ENCODE measurements around the gene SLC25A12.
"Not testable (repeated sequence)": the region's sequence is repeated elsewhere in the genome, so short reads cannot be mapped to it uniquely, and the experiment has no call there.

Gene SLC25A12

DNA sequence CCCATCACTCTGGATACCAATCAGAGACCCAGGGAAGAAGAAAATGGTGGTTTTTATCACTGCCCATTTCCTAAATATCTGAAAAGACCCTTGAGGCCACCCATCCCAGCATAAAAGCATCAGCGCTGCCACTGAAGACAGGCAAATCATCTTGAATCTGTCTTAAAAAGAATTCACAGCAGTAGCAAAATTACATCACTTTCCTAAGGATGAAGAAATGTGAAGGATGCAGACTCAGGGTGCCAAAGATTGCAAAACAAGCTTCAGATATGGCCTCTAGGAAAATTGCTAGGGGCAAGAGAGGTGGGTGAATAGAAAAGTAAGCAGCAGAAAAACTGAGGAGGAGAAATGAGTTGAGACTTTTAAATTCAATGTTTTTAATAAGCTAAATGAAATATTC, 70.0 kb downstream of the SLC25A12 start:
- ATAC-seq = no peak

DNA sequence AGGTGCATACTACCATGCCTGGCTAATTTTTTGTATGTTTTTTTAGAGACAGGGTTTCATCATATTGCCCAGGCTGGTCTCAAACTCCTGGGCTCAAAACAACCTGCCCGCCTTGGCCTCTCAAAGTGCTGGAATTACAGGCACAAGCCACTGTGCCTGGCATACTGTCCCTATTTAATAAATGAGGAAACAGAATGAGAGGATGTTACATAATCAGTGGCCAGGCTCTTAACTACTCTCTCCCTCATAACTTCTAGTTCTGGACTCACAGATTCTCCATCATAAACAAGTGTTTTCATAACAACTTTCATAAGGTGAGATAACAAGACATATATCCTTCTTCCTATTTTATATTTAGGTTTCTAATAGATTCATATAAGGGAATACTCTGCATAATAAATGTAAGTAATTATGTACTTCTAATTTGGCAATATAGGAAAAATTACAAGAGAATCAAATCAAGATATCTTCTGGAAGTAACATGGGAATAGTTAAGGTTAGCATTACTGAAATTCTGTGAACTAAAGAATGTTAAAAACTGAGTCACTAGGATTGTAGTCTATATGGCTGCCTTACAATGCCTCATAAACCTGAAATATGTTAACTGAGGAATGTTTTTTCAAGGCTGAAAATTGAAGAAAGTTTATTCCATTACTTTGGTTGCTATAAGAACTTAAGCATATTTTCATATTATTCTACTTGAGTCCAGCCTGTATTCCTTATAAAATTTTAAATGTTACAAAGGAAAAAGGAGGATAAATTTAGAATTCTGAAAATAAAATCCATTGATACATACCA, 71.3 kb downstream of the SLC25A12 start:
- no peak for ATAC-seq

More for the DNA sequence above, 70.0 kb downstream of the SLC25A12 start:
- no peak for DNase-seq

DNA sequence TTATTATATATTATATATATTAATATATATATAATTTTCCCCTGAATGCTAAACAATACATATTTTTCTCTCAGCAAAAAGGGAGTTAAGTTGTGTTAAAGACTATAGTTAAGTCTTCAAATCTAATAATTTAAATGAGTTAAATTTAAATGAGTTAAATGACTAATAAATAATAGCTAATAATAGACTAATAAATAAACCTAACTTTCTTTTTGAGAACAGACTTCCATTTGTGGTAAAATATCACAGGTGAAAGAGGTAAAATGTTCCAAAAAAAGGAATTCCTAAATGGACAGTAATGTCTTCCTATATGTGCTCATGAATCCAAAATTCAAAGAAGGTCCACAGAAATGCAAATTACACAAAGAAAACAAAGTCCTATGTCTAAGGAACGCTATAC, 74.6 kb downstream of the SLC25A12 start:
- ATAC-seq (no peak), DNase-seq (no peak)

More for the DNA sequence above, 71.3 kb downstream of the SLC25A12 start:
- DNase-seq = no peak

DNA sequence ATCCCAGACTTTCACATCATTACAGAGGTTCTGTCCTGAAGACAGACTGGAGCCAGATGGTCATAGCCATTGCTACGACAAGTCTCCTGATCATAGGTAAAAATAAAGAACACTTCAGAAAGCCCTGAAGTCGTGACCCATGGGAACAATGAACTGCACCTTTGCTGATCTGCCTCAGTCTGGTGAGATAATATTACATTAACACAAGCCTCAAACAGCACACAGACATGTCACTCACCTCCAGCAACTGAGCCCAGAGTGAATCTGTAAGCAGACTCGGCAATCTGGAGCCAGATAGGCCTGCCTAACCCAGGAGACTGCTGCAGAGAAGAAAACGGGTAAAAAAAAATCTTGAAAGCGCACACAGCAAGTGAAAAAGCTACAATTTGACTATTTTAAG, 79.2 kb downstream of the SLC25A12 start:
- no peak for DNase-seq
- ATAC-seq = no peak

DNA sequence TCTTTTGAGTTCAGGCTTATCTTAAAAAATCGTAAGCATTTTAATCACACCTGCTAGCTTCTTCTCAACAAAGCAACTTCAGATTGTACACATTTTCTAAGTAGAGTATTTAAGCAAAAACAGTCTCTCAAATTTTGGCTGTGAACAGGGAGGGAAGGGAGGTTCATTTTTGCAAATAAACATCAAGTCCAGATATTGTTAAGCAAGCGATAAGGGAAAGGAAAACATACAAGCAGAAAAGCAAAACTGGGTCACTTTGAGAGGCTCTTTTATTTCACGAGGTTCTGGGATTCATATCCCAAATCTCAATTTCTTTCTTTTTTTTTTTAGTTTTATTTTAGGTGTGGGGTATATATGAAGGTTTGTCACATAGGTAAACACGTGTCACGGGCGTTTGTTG, 79.9 kb downstream of the SLC25A12 start:
- no peak for DNase-seq
- no peak for ATAC-seq

DNA sequence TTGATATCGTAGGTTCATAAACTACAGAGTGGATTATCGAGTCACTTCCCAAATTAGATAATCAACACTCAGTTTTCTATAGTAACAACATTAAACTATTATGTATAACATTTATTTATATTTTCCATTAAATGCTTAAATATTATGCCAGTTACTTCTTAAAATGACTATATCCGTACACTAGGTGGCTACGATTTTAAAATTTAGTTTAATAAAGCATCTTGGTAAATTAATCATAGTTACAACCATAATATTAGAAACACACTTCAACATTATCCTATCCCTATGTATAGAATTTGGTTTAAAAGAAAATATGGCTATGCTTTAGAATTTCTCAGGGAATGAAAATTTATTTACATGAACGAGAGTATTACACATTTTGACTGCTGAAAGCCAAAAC, 80.3 kb downstream of the SLC25A12 start:
- no peak for ATAC-seq
- no peak for DNase-seq

DNA sequence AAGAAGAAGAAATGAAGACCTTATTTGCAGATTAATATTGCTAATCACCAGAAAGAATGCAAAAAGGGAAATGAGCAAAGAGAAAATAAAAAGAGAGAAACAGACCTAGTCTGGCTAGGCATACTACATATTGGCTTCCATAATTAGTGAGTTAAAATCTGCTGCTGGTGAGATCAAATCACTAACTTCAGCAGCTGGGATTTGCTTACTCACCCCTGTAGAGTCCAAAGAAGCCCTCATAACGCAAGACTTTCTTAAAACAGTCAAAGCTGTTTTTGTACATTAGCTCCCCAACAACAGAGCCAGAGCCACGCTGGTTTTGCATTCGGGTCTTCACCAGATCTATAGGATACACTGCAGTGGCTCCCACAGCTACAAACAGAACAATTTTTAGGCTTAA, 80.9 kb downstream of the SLC25A12 start:
- DNase-seq = no peak
- ATAC-seq = no peak

DNA sequence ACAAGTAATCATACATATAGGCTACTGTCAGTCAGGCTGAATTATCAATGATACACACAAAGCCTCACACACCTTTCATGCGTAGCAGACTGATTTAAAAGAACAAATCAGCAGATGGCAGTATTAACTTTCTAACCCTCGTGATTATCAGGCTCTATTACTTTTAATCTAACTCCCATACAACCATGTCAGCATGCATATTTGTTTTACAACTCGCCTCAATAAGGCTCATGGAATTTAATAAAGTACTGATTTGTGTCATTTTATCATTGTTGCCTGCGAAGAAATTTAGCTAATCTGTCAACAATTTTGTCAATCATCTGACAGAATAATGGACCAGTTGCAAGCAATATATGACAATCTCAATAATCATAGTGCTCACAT, 82.8 kb downstream of the SLC25A12 start:
- ATAC-seq (no peak), DNase-seq (no peak)

DNA sequence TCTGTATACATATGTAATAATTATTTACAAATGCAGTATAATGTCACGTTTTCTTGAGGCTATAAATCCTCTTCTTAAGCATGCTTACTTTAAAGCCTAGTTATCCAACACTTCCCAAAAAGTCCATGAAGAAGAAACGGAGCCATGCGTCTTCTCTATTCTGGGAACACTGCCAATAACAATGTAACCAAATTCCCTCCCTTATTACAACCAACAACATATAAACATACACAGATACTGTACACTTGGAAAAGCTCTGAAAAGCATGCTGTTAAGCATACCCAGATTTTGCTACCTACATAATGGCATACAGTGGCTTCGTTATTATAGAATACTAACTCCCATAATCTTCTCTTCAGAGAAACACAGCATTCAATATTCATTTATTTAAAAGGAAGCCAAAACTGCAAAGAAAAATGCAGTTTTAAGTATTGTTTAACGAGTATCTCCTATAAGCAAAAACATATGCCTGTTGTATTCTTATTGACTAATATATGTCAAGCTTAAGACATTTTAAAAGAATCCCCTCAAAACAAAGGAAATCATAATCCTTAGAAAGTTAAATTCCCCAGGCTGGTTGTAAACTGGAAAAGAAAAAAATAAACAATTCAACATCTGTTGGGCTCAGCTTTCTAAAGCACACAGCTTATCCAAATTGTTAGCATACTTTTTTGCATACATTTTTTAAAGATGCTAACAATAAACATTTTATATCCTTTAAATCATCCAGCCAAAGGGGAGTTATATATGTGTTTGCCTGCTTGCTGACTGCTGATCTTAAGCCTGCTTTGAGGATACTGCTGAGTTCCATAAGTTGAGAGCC, 83.4 kb downstream of the SLC25A12 start:
- DNase-seq (no peak), ATAC-seq (no peak)

DNA sequence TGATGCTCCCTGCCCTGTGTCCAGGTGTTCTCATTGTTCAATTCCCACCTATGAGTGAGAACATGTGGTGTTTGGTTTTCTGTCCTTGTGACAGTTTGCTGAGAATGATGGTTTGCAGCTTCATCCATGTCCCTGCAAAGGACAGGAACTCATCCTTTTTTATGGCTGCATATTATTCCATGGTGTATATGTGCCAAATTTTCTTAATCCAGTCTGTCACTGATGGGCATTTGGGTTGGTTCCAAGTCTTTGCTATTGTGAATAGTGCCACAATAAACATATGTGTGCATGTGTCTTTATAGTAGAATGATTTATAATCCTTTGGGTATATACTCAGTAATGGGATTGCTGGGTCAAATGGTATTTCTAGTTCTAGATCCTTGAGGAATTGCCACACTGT, 85.2 kb downstream of the SLC25A12 start:
- DNase-seq, ATAC-seq: not testable (repeated sequence)

DNA sequence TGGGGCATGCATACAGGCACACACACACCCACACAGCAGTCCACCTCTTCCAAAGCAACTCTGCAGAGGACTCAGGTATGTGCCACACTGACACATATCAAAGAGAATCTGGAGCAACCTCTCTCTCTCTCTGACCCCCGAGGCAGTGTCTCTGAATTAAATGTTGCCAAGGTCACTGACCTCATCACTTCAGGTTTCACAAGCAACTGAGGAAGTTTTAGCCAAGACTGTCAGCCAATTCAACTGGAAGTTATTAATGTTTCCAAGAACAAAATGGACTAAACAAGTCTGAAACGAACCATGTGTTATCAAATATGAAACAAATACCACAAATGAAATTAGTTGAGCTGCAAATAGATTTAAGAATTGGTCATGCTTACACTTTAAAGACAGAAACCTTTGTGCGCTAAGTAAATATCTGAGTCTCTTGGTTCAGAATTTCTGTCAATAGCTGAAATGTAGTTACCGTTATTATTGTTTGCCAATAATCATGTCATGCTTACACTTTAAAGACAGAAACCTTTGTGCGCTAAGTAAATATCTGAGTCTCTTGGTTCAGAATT, 86.1 kb downstream of the SLC25A12 start:
- ATAC-seq (no peak), DNase-seq (no peak)

DNA sequence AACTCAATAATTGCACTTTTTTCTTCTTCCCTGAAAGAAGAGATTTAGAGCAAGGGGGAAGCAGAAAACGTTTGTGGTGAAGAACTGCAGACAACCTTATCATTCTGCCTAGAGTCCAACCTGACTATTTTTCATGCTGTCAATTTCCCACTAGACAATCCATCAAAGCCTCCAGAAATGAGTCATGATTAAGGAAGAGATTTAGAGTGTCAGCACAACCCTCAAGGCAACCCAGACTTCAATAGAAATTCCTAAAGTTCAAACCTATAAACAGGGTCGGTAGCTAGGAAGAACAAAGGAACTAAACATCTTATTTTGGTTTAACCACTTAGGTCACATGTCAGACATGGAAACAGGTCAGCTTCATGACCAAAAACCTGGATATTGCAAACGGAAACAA, 86.9 kb downstream of the SLC25A12 start:
- ATAC-seq = no peak
- no peak for DNase-seq

DNA sequence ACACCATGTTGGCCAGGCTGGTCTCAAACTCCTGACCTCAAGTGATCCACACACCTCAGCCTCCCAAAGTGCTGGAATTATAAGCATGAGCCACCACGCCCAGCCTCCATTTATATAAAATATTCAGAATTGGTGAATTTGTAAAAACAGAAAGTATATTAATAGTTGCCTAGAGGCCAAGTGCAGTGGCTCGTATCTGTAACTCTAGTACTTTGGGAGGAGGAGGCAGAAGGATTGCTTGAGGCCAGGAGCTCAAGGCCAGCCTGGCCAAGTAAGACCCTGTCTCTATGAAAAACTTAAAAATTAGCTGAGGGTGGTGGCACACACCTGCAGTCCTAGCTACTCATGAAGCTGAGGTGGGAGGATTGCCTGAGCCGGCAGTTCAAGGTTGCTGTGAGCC, 89.6 kb downstream of the SLC25A12 start:
- DNase-seq (no peak), ATAC-seq (no peak)

DNA sequence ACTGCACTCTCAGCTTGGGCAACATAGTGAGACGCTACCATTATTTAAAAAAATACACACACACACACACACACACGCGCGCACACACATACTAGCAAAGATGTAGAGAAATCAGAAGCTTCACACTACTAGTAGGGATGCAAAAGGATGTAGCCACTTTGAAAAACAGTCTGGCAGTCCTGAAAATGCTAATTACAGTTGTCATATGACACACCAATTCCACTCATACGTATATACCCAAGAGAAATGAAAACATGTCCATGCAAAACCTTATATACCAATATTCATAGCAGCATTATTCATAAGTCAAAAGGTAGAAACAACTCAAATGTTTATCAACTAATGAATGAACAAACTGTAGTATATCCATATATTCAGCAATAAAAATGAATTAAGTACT, 90.3 kb downstream of the SLC25A12 start:
- ATAC-seq = no peak
- DNase-seq = no peak

DNA sequence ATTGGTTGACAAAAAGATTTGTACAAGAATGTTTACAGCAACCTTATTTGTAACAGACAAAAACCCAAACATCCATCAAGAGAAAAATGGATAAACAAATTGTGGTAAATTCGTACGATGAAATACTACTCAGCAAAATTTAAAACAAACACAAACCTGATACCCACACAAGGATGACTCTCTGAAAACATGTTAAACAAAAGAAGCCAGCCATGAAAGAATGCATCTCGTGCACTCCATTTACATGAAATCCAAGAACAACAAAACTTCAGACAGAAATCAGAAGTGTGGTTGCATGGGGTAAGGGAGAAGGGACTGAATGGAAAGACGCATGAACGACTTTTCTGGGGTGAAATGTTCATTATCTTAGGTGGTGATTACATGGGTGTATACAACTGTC, 93.4 kb downstream of the SLC25A12 start:
- DNase-seq = no peak
- no peak for ATAC-seq

DNA sequence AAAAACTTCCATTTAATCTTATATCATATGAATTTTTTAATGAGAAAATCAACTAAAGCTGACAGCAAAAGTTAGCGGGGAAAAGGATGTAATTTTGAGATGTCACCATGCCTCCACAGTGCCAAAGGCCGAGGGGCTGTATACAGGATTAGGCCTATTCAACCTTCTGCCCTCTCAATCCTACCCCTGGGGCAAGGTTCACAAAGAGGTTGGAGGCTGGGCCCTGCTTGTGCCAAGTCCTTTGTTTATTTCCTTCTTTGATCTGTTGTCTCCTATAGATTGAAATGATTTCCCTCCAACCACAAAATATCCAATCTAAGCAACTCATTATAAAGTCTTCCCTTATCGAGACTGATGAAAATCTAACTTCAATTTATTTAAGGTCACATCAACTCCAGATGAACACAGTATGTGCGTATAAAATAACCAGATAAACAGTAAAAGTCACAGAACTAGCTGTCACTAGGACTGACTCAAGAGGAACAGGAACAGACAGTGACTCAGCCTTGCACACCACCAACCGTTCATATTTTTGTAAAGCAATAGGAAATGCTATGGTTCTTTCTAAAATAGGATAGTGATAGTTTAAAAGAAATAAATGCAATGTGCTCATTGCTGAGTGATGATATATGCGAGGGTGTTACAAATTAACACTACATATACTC, 95.8 kb downstream of the SLC25A12 start:
- no peak for ATAC-seq
- DNase-seq = no peak

DNA sequence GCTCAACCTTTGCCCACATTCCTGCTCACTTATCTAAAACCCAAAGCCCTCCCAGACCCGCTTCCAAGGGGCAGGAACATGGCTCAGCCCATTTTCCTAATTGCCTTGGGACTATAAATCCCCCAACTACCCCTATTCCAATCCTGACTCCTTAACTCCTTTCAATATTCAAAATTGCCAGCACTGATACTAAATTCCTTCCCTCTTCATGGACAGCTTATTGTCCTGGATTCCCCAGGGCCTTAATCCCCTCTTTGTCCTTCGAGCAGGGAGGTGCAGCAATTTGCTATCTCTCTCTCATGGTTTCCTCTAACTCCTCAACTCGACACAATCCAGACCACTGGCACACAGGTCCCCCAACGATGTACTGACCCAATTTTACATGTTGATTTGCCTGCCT, 99.1 kb downstream of the SLC25A12 start:
- DNase-seq (no peak), ATAC-seq (no peak)

DNA sequence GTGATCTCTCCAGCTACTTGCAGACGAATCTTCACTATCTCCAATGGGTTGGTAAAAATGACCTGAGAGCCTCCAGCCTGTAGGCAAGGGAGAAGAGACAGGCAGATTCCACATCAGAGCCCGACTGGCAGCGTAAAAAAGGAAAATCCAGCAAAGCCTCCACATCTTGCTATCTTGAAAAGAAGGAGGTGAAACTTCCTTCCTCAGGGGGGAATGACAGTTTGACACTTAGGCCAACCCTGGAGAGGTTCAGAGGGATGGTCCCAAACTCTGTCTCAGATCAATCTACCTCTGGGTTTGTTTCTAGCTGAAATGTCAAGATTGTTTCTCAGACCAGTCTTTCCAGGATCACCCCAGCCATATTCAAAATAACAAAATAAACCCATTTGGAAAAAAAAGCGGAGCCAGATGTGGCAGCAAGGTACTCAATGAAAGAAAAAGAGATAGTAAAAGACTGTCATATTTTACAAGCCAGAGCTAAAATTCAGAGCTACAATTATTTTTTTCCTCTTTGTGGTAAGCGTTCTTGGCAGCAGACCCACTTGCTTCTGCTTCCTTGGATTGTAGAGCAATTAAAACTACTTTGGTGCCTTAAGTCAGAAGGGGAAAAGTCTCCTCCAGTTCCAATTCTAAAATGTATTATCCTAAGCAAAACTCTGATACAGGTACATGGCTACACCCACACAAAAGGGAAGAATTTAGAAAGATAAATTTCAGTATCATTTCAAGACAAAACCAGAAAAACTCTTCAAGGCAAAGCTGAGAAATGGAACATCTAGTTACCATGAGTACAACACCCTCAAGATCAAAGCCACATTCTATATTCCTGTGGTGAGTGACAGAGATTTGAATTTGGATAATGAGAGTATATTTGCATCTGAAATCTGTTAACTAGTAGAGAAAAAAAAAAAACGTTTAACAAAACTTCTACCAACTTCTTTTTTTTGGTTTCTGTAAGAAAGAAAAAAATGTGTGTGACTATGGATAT, 100.1 kb downstream of the SLC25A12 start:
- no peak for DNase-seq
- ATAC-seq = peak; percentile 32

DNA sequence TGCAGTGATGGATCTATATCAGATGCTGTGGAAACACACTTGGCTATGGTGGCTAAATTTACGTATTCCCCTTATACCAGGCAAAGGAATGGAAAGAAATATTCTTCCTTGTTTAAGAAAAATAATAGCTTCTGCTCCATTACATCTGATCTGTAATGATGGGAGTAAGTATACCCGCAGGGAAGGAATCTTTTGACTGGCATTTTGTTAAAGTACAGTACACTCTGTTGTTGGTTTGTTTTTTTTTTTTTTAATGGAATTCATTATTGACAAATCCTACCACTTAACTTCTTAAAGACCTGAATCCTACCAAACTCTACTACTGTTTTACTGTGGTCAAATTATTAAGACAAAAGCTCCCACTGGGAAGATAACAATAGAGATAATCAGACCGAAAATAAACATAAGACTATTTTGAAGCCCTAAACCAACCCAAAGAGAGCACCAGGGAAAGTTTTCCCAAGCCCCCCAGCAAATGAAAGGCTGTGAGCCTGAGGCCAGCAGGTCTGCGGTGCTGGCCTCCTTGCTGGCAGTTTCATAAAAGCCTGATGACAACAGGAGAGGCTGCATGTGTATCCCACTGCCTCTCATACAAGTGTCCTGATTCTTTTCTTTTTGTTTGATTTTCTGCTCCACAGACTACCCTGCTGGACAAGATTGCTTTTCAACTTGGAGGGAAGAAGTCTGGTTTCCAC, 101.0 kb downstream of the SLC25A12 start:
- no peak for DNase-seq
- ATAC-seq = no peak

DNA sequence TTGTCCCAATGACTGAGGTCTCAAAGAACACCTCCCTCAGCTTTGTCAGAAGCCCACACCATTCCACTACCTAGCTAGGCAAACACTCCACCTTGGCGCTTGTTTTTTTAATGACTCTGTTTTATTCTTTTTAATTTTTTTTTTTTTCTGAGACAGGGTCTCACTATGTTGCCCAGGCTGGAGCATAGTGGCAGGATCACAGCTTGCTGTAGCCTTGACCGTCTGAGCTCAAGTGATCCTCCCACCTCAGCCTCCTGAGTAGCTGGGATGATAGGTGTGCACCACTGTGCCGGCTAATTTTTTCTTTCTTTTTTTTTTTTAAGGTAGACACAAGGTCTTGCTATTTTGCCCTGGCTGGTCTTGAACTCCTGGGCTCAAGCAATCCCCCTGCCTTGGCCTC, 101.9 kb downstream of the SLC25A12 start:
- DNase-seq (no peak), ATAC-seq (no peak)

DNA sequence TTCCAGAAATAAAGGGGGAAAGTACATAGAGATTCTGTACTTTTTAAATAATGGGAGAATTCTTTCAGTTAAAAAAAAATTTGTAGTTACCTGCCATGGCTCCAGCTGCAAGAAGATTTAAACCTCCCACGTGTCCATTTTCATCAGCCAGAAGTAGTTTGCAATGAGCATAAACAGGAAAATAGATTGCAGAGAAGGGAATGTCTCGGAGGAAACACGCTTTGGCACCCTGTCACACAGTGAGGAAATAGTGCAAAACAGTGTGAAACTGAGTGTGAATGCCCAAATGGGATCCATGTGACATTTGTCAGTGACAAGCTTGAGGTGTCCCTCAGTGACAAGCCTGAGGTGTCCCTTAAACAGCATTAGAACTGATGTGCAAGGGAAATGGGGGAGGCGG, 102.7 kb downstream of the SLC25A12 start:
- no peak for DNase-seq
- ATAC-seq = no peak

All from stimulated activated naive CD8-positive, alpha-beta T cell treated with anti-CD3 and anti-CD28 coated beads, Interleukin-15, Interleukin-2, amounts not matched to agents 100 U/mL and 50 U/mL, for 24 hours (primary cell).